Choroid plexus epithelial cell (primary cell): ENCODE results near the gene LTF.

Experiments
- DNase-seq: peaks from one replicate; pipeline ENCODE4 v3.0.0-alpha.2; 2010; ENCODE audit warnings: low read depth
- H3K4me3 ChIP-seq: 2 replicates; pipeline ENCODE4 v1.5.1; 2011; ENCODE audit warnings: low read depth, mild to moderate bottlenecking, control low read depth, low read length, moderate library complexity
- CTCF ChIP-seq: conservative IDR thresholded peaks from 2 replicates; pipeline ENCODE4 v1.5.1; 2011; ENCODE audit warnings: low read depth, mild to moderate bottlenecking, control low read depth, inconsistent platforms, low read length, moderate library complexity

The LTF gene

DNA sequence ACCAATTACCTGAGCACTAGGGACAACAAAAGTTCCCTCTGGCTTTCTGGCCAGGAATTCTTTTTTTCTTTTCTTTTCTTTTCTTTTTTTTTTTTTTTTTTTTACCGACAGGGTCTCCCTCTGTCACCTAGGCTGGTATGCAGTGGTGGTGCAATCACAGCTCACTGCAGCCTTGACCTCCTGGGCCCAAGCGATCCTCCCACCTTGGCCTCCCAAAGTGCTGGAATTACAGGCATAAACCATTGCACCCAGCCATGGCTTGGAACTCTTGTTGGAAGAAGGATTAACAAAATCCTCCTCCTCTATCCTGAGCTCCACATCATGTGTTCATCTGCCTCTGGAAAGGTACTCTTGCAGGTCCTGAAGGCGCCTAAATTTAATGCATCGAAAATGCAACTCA is 2.9 kb upstream of the LTF start:
- DNase-seq, result no peak
- no peak for TF ChIP-seq CTCF
- H3K4me3 ChIP-seq, result no peak overlapping the region

- H3K4me3 ChIP-seq, result no peak overlapping the region
- TF ChIP-seq CTCF, result no peak
- no peak for DNase-seq
Observed at GRCh38 chr3:46466871-46467403, 2.2 kb upstream of the LTF start.

GRCh38 chr3:46466273-46466672 is 1.6 kb upstream of the LTF start:
- H3K4me3 ChIP-seq, result no peak overlapping the region
- no peak for TF ChIP-seq CTCF
- no peak for DNase-seq

- no peak for TF ChIP-seq CTCF
- H3K4me3 ChIP-seq, result no peak overlapping the region
- no peak for DNase-seq
Observed at GRCh38 chr3:46465196-46465520, 453 bp upstream of the LTF start.

DNA sequence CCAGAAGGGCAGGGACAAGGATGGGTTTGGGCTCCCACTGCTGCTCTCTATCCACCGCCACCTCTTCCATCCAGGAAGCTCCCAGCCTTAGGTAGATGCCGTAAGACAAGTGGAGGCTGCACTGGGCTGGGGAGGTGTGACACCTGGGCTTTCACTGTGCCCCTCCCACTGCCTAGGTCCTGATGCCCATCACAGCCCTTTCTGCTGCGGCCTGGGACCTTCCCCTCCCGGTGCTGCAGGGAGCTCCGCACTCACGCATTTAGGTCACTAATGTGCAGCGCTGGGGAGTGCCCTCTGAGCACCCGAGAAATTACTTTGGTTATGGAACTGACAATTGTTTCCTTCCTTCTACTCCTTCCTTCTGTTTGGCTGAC is 850 bp downstream of the LTF start:
- no peak for DNase-seq
- H3K4me3 ChIP-seq, result no peak overlapping the region
- no peak for TF ChIP-seq CTCF

- no peak for DNase-seq
- no peak for TF ChIP-seq CTCF
- no peak overlapping the region for H3K4me3 ChIP-seq
Observed at GRCh38 chr3:46463120-46463867, 1.4 kb downstream of the LTF start.

- no peak for TF ChIP-seq CTCF
- DNase-seq, result no peak
- no peak overlapping the region for H3K4me3 ChIP-seq
Observed at GRCh38 chr3:46462511-46462910, 2.2 kb downstream of the LTF start.
